HG02623 (cell line): ENCODE measurements around the gene DNAJC4.

Source experiments
- ATAC-seq: cut with Tn5 transposase; IDR thresholded peaks from one replicate; pipeline ENCODE4 v1.9.1; 2021; ENCODE audit warnings: moderate library complexity; ENCODE audit not compliant: unreplicated experiment

DNAJC4 gene

GRCh38 chr11:64227405-64227956 is 2.9 kb upstream of the DNAJC4 start:
- ATAC-seq, result no peak

GRCh38 chr11:64229090-64229743 is 1.1 kb upstream of the DNAJC4 start:
- no peak for ATAC-seq

GRCh38 chr11:64229744-64230170 is 591 bp upstream of the DNAJC4 start:
- ATAC-seq, result no peak

GRCh38 chr11:64230985-64231365 is 627 bp downstream of the DNAJC4 start:
- no peak for ATAC-seq

GRCh38 chr11:64231546-64231945 is 1.2 kb downstream of the DNAJC4 start:
- ATAC-seq, result no peak

- no peak for ATAC-seq
Observed at GRCh38 chr11:64232182-64232966, 2.0 kb downstream of the DNAJC4 start.

GRCh38 chr11:64232967-64233315 is 2.6 kb downstream of the DNAJC4 start:
- no peak for ATAC-seq

GRCh38 chr11:64233913-64234586 is 3.7 kb downstream of the DNAJC4 start, which contains the start of gene VEGFB:
VEGFB (plus strand) TSS chr11:64234584; CDS start chr11:64234834, 250 bp downstream.
- ATAC-seq, result peak; percentile 34

- ATAC-seq, result peak; percentile 19
Observed at GRCh38 chr11:64234647-64235379, 4.5 kb downstream of the DNAJC4 start.

- ATAC-seq, result no peak
Observed at GRCh38 chr11:64235437-64236161, 5.3 kb downstream of the DNAJC4 start.

- no peak for ATAC-seq
Observed at GRCh38 chr11:64237484-64237951, 7.2 kb downstream of the DNAJC4 start.

- no peak for ATAC-seq
Observed at GRCh38 chr11:64238076-64238475, 7.7 kb downstream of the DNAJC4 start.

- no peak for ATAC-seq
Observed at GRCh38 chr11:64238999-64239398, 8.7 kb downstream of the DNAJC4 start.

- no peak for ATAC-seq
Observed at GRCh38 chr11:64239662-64240434, 9.5 kb downstream of the DNAJC4 start.

GRCh38 chr11:64240435-64241240 is 10.3 kb downstream of the DNAJC4 start, which contains the start of gene FKBP2:
FKBP2 (plus strand) TSS chr11:64241095; CDS start chr11:64242388, 1,293 bp downstream.
- ATAC-seq, result peak; percentile 51

GRCh38 chr11:64241241-64241490 is 10.8 kb downstream of the DNAJC4 start:
- ATAC-seq, result peak; percentile 64

- ATAC-seq, result peak; percentile 2
Observed at GRCh38 chr11:64241491-64242374, 11.4 kb downstream of the DNAJC4 start.
